Adrenal gland (tissue), 5 donors: ENCODE results near the gene PDXP.

ENCODE experiments used
- CTCF ChIP-seq, 6 experiments: fragments of 450-650 bp in 4 of 6; fragments of 200-600 bp in 2 of 6; sonication (generic) in 1 of 6; IDR thresholded peaks; 1 replicate in 5 of 6; 2 replicates in 1 of 6; pipeline versions ENCODE4 v1.5.1 to v1.8.0; 2016 to 2021; ENCODE audit warnings: antibody characterized with exemption in 6 of 6, mild to moderate bottlenecking in 2 of 6, moderate library complexity in 1 of 6
- POLR2A ChIP-seq, 2 donors: fragments of 450-650 bp; IDR thresholded peaks; one replicate each; pipeline ENCODE4 v1.6.1; 2017; ENCODE audit warnings: antibody characterized with exemption in 2 of 2, mild to moderate bottlenecking in 2 of 2, moderate library complexity in 1 of 2
- donor health status: DM: no; HTN: no; CAD: no.

DNA sequence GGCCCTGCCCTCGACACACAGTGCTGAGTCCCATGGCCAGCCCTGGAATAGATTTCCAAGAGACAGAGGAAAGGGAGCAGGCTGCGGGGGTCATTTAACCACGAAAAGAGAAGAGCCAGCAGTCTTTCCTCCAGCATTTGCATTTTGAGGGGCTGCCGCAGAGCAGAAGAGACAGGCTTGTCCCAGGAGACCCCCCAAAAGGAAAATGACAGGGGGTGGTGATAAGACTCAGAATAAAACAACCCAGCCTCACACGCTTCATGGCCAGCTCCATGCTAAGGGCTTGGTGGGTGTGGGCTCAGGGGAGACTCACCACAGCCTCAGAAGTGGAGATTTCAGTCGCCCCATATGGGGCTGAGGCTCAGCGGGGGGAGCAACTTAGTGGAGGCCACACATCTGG, 55.2 kb downstream of the PDXP start:
- TF ChIP-seq CTCF (IDR thresholded peaks at IDR 0.05) (no peak), POLR2A (IDR thresholded peaks at IDR 0.05) (no peak)
